Neural progenitor cell (in vitro differentiated cells): ENCODE data around the gene LTBP1. TPM values are rescaled to one million over a fixed set of nuclear protein-coding genes. Genes with fewer than 3 reads are reported as not detected.

ENCODE experiments used
- DNase-seq: peaks from one replicate; pipeline ENCODE4 v3.0.0-alpha.2; 2016; ENCODE audit warnings: low spot score
- H2AFZ ChIP-seq: fragments of 200-600 bp; sonication (generic); replicated peaks from 2 replicates; pipeline ENCODE4 v1.6.1; 2016; ENCODE audit warnings: antibody characterized with exemption
- H3F3A ChIP-seq: fragments of 200-600 bp; sonication (generic); 2 replicates; pipeline ENCODE4 v1.6.1; 2016; ENCODE audit warnings: antibody characterized with exemption, low read depth
- H3K27ac ChIP-seq: fragments of 200-600 bp; sonication (generic); 2 replicates; pipeline ENCODE4 v1.5.1; 2016; ENCODE audit warnings: mild to moderate bottlenecking
- H3K27me3 ChIP-seq: fragments of 200-600 bp; sonication (generic); 2 replicates; pipeline ENCODE4 v1.6.1; 2016; ENCODE audit warnings: mild to moderate bottlenecking, moderate library complexity
- H3K36me3 ChIP-seq: fragments of 200-600 bp; sonication (generic); 2 replicates; pipeline ENCODE4 v1.5.1; 2016
- H3K4me1 ChIP-seq: fragments of 200-600 bp; sonication (generic); 2 replicates; pipeline ENCODE4 v1.6.1; 2016; ENCODE audit warnings: mixed run types
- H3K4me2 ChIP-seq: fragments of 200-600 bp; sonication (generic); 2 replicates; pipeline ENCODE4 v1.6.1; 2016
- H3K4me3 ChIP-seq: fragments of 200-600 bp; sonication (generic); 2 replicates; pipeline ENCODE4 v1.5.1; 2016
- H3K79me2 ChIP-seq: fragments of 200-600 bp; sonication (generic); 2 replicates; pipeline ENCODE4 v1.6.1; 2016; ENCODE audit warnings: low read depth
- H3K9ac ChIP-seq: fragments of 200-600 bp; sonication (generic); 2 replicates; pipeline ENCODE4 v1.6.1; 2016
- H3K9me3 ChIP-seq: fragments of 200-600 bp; sonication (generic); 2 replicates; pipeline ENCODE4 v1.5.1; 2016; ENCODE audit warnings: low read depth
- H4K20me1 ChIP-seq: fragments of 200-600 bp; sonication (generic); 2 replicates; pipeline ENCODE4 v1.6.1; 2016; ENCODE audit warnings: low read depth
- H3K27ac Mint-ChIP-seq: 3 replicates; pipeline ENCODE4 v1.8.0; 2021; ENCODE audit warnings: mixed read lengths
- H3K27me3 Mint-ChIP-seq: 2 replicates; pipeline ENCODE4 v1.8.0; 2022; ENCODE audit warnings: low read depth, mild to moderate bottlenecking, inconsistent platforms, moderate library complexity, mixed read lengths; ENCODE audit not compliant: insufficient read depth
- H3K36me3 Mint-ChIP-seq: 3 replicates; pipeline ENCODE4 v1.8.0; 2021; ENCODE audit warnings: mixed read lengths
- H3K4me1 Mint-ChIP-seq: 3 replicates; pipeline ENCODE4 v1.8.0; 2021; ENCODE audit warnings: mixed read lengths
- H3K4me3 Mint-ChIP-seq: 3 replicates; pipeline ENCODE4 v1.8.0; 2021; ENCODE audit warnings: mild to moderate bottlenecking, moderate library complexity, mixed read lengths
- H3K9me3 Mint-ChIP-seq: 3 replicates; pipeline ENCODE4 v1.8.0; 2020; ENCODE audit warnings: mixed read lengths
- EZH2 ChIP-seq: fragments of 200-600 bp; sonication (generic); IDR thresholded peaks from 2 replicates; pipeline ENCODE4 v1.6.1; 2017; ENCODE audit warnings: antibody characterized with exemption, mild to moderate bottlenecking, moderate library complexity
- EZH2phosphoT487 ChIP-seq: fragments of 200-600 bp; sonication (generic); IDR thresholded peaks from 2 replicates; pipeline ENCODE4 v1.6.1; 2017; ENCODE audit warnings: antibody characterized with exemption
- total RNA-seq: library from RNA; depleted of rRNA; stranded (reverse); fragments of >200 nt; gene quantifications from 2 replicates; pipeline ENCODE4 v1.2.3, GENCODE V29; 2015; ENCODE audit warnings: low replicate concordance
- TF ChIP-seq, protein P1 (sequence below): fragments of 200-600 bp; sonication (generic); IDR thresholded peaks from 2 replicates; pipeline ENCODE4 v1.5.1; 2017; ENCODE audit warnings: antibody characterized with exemption, mild to moderate bottlenecking

The LTBP1 gene
- total RNA-seq, 1 donor from 2014 or later = 50.5 TPM

DNA sequence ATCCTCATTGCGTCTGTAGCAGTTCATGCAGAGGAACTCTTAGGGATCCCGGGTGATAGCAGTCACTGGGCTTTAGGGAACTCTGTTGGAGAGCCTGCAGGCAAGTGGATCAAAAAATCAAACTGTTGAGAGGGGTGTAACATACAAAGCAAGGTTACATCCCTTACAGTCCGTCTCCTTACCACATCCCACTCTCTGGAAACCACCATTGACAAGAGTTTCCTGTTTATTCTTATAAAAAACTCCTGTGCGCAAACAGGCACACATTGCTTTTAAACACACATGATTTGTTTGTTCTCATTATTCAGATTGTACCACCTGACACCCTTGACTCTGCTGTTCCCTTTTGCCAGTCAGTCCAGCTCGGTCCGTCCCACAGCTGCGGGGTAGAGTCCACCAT is 137.7 kb downstream of the LTBP1 start:
- no peak for DNase-seq
- Histone ChIP-seq H3K27ac (no peak overlapping the region), H3K36me3 (no peaks in the 10 kb centered on the region), H4K20me1 (no peaks in the 10 kb centered on the region), H3K79me2 (no peaks in the 10 kb centered on the region), H2AFZ (no peak overlapping the region), H3K4me1 (peaks cover 19% of the 10 kb centered on the region), H3K4me2 (peak overlapping the region; percentile 34), H3K9ac (no peak overlapping the region), H3K9me3 (no peaks in the 10 kb centered on the region), H3K27me3 (no peaks in the 10 kb centered on the region), H3K4me3 (no peak overlapping the region), H3F3A (no peaks in the 10 kb centered on the region)
- TF ChIP-seq EZH2 = no peak
- no peak for TF ChIP-seq EZH2phosphoT487
- TF ChIP-seq, protein P1, sequence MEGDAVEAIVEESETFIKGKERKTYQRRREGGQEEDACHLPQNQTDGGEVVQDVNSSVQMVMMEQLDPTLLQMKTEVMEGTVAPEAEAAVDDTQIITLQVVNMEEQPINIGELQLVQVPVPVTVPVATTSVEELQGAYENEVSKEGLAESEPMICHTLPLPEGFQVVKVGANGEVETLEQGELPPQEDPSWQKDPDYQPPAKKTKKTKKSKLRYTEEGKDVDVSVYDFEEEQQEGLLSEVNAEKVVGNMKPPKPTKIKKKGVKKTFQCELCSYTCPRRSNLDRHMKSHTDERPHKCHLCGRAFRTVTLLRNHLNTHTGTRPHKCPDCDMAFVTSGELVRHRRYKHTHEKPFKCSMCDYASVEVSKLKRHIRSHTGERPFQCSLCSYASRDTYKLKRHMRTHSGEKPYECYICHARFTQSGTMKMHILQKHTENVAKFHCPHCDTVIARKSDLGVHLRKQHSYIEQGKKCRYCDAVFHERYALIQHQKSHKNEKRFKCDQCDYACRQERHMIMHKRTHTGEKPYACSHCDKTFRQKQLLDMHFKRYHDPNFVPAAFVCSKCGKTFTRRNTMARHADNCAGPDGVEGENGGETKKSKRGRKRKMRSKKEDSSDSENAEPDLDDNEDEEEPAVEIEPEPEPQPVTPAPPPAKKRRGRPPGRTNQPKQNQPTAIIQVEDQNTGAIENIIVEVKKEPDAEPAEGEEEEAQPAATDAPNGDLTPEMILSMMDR = no peak
- Mint-ChIP-seq H3K27ac (peak overlapping the region; percentile 84), H3K4me1 (peaks cover 19% of the 10 kb centered on the region), H3K4me3 (no peak overlapping the region), H3K36me3 (no peaks in the 10 kb centered on the region), H3K27me3 (no peaks in the 10 kb centered on the region), H3K9me3 (peaks cover 11% of the 10 kb centered on the region)

DNA sequence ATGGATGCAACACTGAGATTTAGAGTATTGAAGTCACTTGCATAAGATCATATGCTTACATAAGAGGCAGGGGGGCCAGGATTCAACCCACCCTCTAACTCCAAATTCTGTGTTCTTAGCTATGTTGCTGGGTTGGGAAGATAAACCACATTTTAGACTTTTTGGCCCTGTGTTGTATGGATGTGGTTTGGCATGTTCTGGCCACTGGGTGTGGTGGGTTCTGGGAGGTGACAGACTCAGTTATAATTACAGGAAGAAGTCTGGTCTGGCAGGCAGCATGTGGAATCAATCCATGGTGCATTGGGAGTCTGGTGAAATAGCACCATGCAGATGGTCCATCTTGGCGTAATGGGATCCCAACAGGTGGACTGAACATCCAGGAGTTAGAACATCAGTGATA is 138.9 kb downstream of the LTBP1 start:
- H3K27ac ChIP-seq = no peak overlapping the region
- TF ChIP-seq EZH2phosphoT487 (no peak), EZH2 (no peak)
- TF ChIP-seq, protein P1 = no peak
- Mint-ChIP-seq H3K27me3 (no peaks in the 10 kb centered on the region), H3K4me3 (no peak overlapping the region), H3K36me3 (no peaks in the 10 kb centered on the region), H3K9me3 (peaks cover 11% of the 10 kb centered on the region), H3K27ac (no peak overlapping the region), H3K4me1 (peaks cover 19% of the 10 kb centered on the region)
- H4K20me1 ChIP-seq = no peaks in the 10 kb centered on the region
- no peak overlapping the region for H2AFZ ChIP-seq
- no peak overlapping the region for H3K9ac ChIP-seq
- no peak overlapping the region for H3K4me3 ChIP-seq
- peaks cover 19% of the 10 kb centered on the region for H3K4me1 ChIP-seq
- no peaks in the 10 kb centered on the region for H3K27me3 ChIP-seq
- H3K4me2 ChIP-seq = no peak overlapping the region
- H3K79me2 ChIP-seq = no peaks in the 10 kb centered on the region
- no peaks in the 10 kb centered on the region for H3F3A ChIP-seq
- no peak for DNase-seq
- H3K9me3 ChIP-seq = no peaks in the 10 kb centered on the region
- no peaks in the 10 kb centered on the region for H3K36me3 ChIP-seq

DNA sequence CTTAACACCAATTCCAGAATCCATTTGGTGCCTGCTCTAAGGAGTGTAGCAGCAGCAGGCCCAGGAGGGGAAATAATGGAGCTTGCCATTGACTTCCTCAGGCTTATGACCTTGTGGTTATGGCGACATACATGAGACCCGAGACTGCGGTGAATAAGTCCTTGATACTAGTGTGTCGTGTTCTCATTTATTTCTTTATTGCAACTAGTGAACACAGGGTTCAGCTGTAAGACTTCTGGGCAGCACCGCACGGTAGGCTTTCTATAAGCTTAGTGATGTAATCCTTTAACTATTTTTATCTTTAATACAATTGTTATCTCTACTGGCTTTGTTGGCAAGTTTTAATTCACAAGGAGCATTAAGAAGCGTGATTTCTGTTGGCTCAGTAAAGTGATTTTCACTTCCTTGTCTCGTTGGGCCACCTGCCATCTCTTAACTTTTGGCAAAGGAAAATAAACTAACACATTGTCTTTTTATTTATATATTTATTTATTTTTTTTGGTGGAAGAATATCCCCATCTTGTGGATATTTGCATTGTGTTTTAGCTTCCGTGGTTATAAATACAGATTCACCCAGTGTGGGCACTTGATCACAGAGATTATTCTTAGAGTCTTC is 139.8 kb downstream of the LTBP1 start:
- Histone ChIP-seq H3K36me3 (no peaks in the 10 kb centered on the region), H3F3A (no peaks in the 10 kb centered on the region), H3K9ac (no peak overlapping the region), H3K4me1 (peaks cover 15% of the 10 kb centered on the region), H3K9me3 (no peaks in the 10 kb centered on the region), H3K27me3 (no peaks in the 10 kb centered on the region), H4K20me1 (no peaks in the 10 kb centered on the region), H2AFZ (no peak overlapping the region), H3K27ac (no peak overlapping the region), H3K79me2 (no peaks in the 10 kb centered on the region), H3K4me3 (no peak overlapping the region), H3K4me2 (no peak overlapping the region)
- Mint-ChIP-seq H3K4me1 (peaks cover 17% of the 10 kb centered on the region), H3K9me3 (peaks cover 8% of the 10 kb centered on the region), H3K36me3 (no peaks in the 10 kb centered on the region), H3K27me3 (no peaks in the 10 kb centered on the region), H3K4me3 (no peak overlapping the region), H3K27ac (no peak overlapping the region)
- DNase-seq = no peak
- TF ChIP-seq, protein P1 = no peak
- no peak for TF ChIP-seq EZH2phosphoT487
- no peak for TF ChIP-seq EZH2
